GM23338 (cell line): ENCODE data around the gene PUM2.
"Not testable (repeated sequence)": the region's sequence is repeated elsewhere in the genome, so short reads cannot be mapped to it uniquely, and the experiment has no call there.

ENCODE experiments used
- CREB1 ChIP-seq: fragments of 250-450 bp; sonication (Bioruptor Pico); IDR thresholded peaks from 2 replicates; pipeline ENCODE4 v1.5.0; 2020; ENCODE audit warnings: low read depth, mild to moderate bottlenecking, moderate library complexity
- CTCF ChIP-seq, 2 experiments: fragments of 200-600 bp in 1 of 2; sonication (generic) in 1 of 2; conservative IDR thresholded peaks; 2 replicates each; pipeline versions ENCODE4 v1.5.1 to v1.6.1; 2016 to 2017; ENCODE audit warnings: antibody characterized with exemption in 2 of 2, low read depth in 2 of 2, mild to moderate bottlenecking in 2 of 2, moderate library complexity in 1 of 2
- ETS1 ChIP-seq: IDR thresholded peaks from 2 replicates; pipeline ENCODE4 v1.6.1; 2016; ENCODE audit warnings: antibody characterized with exemption
- EZH2 ChIP-seq: fragments of 200-600 bp; sonication (generic); IDR thresholded peaks from one replicate; pipeline ENCODE4 v1.8.0; 2017; ENCODE audit warnings: antibody characterized with exemption, mild to moderate bottlenecking, low read depth; ENCODE audit not compliant: unreplicated experiment
- EZH2phosphoT487 ChIP-seq: fragments of 200-600 bp; sonication (generic); IDR thresholded peaks from one replicate; pipeline ENCODE4 v1.8.1; 2018; ENCODE audit warnings: antibody characterized with exemption; ENCODE audit not compliant: unreplicated experiment
- JUNB ChIP-seq: IDR thresholded peaks from one replicate; pipeline ENCODE4 v1.6.1; 2016; ENCODE audit warnings: antibody characterized with exemption; ENCODE audit not compliant: unreplicated experiment
- NANOG ChIP-seq: IDR thresholded peaks from 2 replicates; pipeline ENCODE4 v1.6.1; 2016; ENCODE audit warnings: antibody characterized with exemption, borderline replicate concordance
- POLR2AphosphoS5 ChIP-seq: IDR thresholded peaks from 2 replicates; pipeline ENCODE4 v1.6.1; 2016; ENCODE audit warnings: antibody characterized with exemption, low read depth
- REST ChIP-seq: IDR thresholded peaks from one replicate; pipeline ENCODE4 v1.6.1; 2018; ENCODE audit warnings: antibody characterized with exemption; ENCODE audit not compliant: unreplicated experiment
- STAT1 ChIP-seq: IDR thresholded peaks from one replicate; pipeline ENCODE4 v1.6.1; 2016; ENCODE audit warnings: antibody characterized with exemption; ENCODE audit not compliant: unreplicated experiment
- ZNF114 ChIP-seq: fragments of 250-450 bp; sonication (Bioruptor Pico); IDR thresholded peaks from 2 replicates; pipeline ENCODE4 v1.5.0; 2020; ENCODE audit warnings: mild to moderate bottlenecking, moderate library complexity
- ZNF331 ChIP-seq: fragments of 250-450 bp; sonication (Bioruptor Pico); IDR thresholded peaks from 2 replicates; pipeline ENCODE4 v1.5.0; 2020; ENCODE audit warnings: low read depth, mild to moderate bottlenecking, moderate library complexity
- ZNF462 ChIP-seq: fragments of 250-450 bp; sonication (Bioruptor Pico); IDR thresholded peaks from 2 replicates; pipeline ENCODE4 v1.5.0; 2020; ENCODE audit warnings: mild to moderate bottlenecking, moderate library complexity

DNA sequence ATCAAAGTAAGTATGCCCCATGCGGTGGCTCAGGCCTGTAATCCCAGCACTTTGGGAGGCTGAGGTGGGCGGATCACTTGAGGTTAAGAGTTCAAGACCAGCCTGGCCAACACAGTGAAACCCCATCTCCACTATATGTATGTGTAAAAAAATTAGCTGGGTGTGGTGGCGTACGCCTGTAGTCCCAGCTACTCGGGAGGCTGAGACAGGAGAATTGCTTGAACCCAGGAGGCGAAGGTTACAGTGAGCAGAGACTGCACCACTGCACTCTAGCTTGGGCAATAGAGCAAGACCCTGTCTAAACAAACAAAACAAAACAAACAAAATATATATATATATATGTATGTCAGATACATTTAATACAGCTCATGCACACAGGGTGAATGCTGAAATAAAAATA lies 82.3 kb downstream of the PUM2 start:
- not testable (repeated sequence) for TF ChIP-seq CREB1 (CRISPR knock-in tag); CTCF (conservative IDR thresholded peaks at IDR 0.05; ENCODE audit: low read depth in 2 of 2); JUNB; EZH2phosphoT487; POLR2AphosphoS5; ZNF114; EZH2; REST; STAT1; ZNF331 (CRISPR knock-in tag); ETS1; NANOG; ZNF462 (CRISPR knock-in tag)
